ENCODE measurements around the gene ASIC1.

GRCh38 chr12:50018154-50018553 lies 39.2 kb upstream of the ASIC1 start:
- no peak for TF ChIP-seq POLR2A (IDR thresholded peaks at IDR 0.05; ENCODE audit: low read length)
- no peak for TF ChIP-seq GATA1 (IDR thresholded peaks at IDR 0.05; ENCODE audit: low read depth, low read length)
